NCI-H460 (cell line): ENCODE results near the gene CIAO3. TPM values are rescaled to one million over a fixed set of nuclear protein-coding genes. Genes with fewer than 3 reads are reported as not detected.
"Not testable (repeated sequence)": the region's sequence is repeated elsewhere in the genome, so short reads cannot be mapped to it uniquely, and the experiment has no call there.

Experiments used
- DNase-seq: peaks from one replicate; pipeline ENCODE4 v3.0.0-alpha.2; 2016; ENCODE audit warnings: low read depth; ENCODE audit errors: extremely low read depth
- total RNA-seq: library from RNA; depleted of rRNA; stranded (reverse); fragments of >200 nt; shearing (Covaris generic); gene quantifications from 2 replicates; pipeline ENCODE4 v1.2.3, GENCODE V29; 2014

The CIAO3 gene
- total RNA-seq, 1 experiment from 2014 or later, result 36.8 TPM

DNA sequence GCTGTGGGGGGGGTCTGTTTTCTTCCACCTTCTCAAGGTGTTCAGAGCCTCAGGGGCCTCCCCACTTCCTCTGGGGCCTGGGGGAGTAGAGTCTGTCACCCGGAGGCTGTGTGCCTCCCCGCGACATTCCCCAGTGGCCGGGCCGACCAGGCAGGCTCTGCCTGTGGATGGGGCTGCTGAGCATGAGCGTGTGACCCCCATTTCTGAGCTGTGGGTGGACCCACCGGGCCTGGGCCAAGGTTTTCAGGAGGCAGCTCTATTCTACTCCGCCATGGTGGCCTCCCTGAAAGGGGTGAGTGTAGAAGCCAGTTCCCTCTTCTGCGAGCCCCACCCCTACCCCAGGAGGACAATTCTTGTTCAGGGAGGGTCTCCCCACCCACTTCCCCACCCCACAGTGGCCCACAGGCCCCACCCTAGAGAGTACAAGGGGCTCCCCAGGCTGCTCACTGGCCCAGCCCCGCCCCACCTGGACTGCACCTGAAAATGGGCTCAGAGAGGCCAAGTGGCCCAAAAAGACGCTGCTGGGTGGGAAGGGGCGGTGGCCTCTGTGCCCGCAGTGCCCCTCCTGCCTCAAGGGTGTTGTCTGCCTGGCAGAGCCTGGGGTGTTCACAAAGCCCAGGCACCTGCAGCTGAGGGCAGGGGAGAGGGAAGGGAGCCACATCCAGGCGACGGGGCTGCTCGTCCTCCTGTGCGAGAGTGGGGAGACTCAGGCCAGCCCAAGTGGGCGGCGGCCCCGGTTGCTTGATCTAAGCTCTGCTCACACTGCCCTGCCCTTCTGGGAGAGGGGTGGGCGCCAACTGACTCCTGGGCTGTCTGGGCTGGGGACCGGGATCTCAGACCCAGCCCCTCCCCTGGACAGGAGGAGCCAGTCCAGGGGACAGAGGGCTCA lies 21.1 kb upstream of the CIAO3 start:
- DNase-seq, result no peak

DNA sequence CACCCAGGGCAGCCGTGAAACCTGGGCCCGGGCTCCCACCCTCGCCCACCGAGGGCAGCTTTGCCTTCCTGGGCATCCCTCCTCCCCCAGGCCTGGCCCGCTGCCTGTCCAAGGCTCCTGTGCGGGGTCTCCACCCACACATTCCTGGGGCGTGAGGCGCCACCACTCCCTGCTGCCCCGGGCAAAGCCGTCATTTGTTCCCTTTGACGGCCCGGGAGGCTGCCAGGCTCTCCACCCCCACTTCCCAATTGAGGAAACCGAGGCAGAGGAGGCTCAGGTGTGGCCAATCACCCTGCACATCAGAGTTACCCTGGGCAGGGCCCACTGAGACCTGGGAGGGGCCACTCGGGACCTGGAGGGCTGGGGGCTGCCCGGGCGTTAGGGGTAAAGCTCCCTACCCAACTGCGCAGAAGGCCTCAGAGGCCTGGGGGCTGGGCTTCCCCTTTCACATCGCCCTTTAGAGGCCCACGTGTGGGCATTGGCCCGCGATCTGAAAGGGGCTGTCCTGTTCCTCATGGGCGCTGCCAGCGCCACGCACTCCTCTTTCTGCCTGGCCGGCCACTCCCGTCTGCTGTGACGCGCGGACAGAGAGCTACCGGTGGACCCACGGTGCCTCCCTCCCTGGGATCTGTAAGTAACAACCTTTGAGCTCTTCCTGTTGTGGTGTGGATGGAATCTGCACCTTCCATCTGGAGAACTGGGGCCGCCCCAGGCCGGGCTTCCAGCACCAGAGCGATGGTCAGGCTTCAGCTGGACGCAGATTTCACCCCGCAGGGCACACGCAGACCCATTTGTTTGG lies 19.9 kb upstream of the CIAO3 start, which contains the start of gene MSLN:
Gene MSLN (plus strand): TSS at position 190 of the 799 bp plus-strand sequence. CDS start 1,947 bp downstream, outside the sequence.
- no peak for DNase-seq

DNA sequence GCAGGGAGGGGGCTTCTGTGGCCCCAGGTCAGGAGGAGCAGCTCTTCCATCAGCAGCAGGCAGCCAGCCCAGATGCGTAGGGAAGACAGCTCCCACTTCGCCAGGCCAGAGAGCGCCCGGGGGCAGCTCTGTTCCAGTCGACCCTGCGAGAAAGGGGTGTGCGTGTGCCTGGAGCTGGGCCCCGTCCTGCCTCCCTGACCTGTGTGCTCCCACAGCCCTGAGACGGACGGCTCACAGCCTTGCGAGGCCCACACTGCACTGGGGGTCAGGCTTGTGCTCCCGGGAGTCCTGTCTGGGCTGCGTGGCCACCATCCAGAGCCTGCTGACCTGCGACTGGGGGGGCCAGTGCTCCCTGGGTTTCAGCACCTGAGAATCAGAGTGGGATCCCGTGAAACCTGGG lies 19.3 kb upstream of the CIAO3 start:
- no peak for DNase-seq

DNA sequence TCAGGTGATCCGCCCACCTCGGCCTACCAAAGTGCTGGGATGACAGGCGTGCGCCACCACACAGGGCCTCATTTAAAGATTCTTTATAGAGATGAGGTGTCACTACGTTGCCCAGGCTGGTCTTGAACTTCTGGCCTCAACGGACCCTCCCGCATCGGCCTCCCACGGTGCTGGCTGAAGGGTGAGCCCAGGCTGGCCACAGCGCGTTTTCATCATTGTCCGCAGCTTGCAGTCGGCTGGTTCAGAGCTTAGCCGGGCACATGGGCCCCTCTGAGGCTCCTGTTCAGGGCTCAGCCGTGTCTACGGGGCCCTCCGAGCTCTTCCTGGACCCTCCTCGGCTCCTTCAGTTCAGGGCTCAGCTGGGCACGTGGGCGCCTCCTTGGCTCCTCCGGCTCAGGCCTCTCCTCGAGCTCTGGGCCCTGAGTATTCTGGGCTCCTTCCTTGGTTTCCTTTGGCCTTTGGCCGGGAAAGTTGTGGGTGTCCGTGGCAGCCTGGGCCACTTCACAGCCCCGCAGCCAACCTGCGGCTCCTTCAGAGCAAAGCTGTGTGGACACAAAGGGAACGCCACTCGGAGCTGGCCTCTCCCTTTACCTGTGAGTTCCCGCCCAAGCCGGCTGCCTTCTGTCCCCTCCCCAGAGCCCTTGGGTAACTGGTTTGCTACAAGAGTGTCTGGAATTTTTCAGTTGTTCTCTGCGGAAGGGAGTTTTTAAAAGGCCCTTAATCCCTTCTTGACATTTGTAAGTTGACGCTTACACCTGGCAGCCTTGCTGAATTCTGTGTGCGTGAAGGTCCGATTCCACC lies 18.5 kb upstream of the CIAO3 start:
- DNase-seq, result no peak

DNA sequence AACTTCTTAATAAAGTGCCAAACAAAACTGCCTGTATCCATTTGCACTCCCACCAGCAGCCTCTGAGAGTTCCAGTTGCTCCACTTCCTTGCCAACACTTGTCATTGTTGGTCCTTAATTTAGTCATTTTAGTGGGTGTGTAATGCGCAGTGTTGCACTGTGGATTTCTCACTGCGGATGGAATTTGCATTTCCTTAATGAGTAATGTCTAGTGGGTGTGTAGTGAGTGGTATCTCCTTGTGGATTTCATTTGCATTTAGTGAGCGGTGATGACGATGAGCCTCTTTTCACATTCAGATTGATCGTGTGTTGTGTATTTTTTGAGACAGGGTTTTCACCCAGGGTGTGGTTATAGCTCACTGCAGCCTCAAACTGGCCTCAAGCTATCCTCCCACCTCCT lies 15.6 kb upstream of the CIAO3 start:
- no peak for DNase-seq

DNA sequence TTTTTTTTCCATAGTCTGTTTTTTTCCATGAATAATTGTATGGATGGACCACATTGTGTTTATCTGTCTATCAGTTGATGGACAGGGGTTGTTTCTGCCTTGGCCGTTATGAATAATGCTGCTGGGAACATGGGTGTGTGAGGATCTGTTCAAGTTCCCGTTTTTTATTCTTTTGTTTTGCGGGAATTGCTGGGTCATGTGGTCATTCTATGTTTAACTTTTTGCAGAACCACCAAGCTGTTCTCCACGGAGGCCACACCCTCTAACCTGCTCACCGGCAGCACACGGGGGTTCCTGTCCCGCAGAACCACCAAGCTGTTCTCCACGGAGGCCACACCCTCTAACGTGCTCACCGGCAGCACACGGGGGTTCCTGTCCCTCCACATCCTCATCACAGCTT lies 13.9 kb upstream of the CIAO3 start:
- no peak for DNase-seq

DNA sequence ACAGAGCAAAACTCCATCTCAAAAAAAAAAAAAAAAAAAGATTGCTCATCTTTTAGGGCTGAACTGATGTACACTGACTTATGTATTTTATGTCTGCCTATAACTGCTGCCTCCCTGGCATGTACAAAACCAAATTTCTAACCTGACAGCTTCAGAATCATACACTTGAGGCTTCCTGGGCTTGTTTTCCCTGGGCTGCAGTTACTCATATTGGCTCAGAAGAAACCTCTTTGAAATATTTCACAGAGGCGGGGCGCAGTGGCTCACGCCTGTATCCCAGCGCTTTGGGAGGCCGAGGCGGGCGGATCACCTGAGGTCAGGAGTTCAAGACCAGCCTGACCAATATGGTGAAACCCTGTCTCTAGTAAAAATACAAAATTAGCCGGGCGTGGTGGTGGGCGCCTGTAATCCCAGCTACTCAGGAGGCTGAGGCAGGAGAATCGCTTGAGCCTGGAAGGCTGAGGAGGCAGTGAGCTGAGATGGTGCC lies 13.4 kb upstream of the CIAO3 start:
- not testable (repeated sequence) for DNase-seq

DNA sequence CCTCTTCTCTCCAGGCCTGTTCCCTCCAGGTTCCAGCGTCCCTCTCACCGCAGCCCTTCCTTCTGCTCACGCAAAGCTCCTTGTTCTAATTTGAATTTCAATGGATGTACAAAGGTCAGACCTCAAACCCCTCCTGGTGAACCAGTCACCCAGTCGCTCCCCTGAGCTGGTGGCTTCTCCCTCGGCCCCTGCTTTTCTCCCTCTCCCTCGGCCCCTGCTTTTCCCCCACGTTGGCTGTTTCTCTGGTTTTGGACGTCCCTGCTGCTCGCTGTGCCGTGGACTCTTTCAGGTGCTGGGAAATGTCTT lies 11.2 kb upstream of the CIAO3 start:
- no peak for DNase-seq

DNA sequence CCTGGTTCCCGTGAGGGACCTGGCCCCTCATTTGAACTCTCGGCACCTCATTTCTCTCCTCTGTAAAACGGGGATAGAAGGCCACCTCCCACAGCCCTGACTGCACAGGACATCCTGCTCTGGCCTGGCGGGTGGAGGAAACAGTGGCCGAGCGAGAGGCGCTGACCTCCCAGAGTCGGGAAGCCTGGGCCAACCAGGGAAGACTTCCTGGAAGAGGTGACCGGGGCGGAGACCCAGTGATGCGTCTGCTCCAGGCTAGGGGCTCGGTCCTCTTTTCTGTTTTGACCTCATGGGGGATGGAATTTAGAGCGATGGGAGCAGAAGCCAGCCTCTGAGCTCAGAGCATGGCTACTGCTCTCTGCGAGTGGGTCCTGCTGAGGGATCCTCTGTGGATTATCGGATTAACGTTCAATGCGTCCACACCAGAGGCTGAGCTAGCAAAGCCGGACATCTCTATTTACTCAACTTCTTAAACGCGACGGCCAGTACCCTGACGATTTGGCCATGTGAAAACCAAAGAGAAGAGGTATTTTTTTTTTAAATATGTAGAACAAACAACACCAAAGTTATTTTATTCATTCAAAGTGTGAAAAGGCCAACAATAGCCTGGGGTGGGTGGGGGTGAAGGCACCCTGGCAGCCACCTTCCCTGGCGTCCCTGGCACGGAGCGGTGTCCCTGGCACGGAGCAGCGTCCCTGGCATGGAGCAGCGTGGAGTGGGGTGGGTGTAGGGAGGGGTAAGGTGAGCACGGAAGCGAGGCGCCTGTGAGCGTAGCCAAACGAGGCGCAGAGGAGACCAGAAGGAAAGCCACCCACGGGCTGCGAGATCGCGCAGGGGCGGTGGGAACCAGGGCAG lies 10.6 kb upstream of the CIAO3 start:
- no peak for DNase-seq

DNA sequence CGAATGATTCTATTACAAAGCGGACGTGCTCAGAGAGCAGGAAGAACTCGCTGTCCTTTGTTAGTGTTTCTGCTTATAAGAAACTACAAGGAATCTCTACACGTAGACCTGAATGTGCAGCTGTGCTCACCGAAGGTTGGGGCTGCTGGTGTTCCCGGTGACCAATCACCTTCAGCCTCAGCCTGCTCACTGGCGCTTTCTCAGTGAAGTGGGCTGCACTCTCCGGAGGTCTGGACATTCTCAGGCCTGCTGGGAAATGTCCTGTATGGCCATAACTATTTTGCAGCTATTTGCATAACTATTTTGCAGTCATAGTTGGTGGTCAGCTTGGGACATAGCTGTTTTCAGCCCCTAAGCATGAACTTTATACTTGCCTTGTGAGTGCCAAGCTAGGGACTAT lies 9.7 kb upstream of the CIAO3 start:
- no peak for DNase-seq

DNA sequence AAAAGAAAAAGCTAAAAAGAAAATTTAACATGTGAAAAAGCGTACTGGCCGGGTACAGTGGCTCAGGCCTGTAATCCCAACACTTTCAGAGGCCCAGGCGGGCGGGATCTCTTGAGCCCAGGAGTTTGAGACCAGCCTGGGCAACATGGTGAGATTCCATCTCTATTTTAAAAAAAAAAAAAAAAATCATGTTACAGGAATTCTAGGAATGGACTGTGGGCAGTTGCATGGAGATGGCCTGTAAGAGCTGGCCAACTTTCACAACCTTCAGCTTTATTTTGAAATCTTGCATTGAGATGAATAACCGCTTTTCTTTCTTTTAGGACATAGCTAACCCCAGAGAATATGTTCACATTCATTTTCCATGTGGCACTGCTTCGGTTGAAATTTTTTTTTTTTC lies 8.2 kb upstream of the CIAO3 start:
- no peak for DNase-seq

DNA sequence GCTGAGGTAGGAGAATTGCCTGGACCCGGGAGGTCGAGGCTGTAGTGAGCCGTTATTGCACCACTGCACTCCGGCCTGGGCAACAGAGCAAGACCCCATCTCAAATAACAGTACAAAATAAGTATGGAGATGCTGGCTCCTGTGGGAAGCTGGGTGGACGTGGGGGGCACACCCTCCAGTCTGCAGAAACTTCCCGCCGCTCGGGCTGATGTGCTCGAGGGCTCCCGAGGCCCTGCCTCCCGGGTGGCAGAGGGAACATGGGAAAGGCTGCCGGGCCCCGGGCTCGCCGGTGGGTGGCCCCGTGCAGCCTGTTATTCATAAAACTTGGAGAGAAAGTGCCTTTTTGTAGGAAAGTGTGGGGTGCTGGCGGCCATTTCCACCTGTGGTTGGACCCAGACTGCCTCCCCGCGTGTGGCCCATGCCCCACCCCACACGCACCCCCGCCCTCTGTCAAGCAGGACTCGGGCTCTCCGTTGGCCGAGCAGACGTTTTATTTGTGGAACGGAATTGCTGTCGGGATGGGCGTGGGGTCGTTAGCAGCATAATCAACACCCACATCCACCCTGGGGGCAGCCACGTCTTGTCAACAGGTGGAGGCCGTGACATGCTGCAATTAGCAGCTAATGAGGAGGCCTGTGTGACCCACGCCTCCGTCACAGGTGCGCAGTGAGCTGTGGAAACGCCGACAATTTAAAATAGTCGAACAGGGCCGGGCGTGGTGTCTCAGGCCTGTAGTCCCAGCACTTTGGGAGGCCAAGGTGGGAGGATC lies 7.4 kb upstream of the CIAO3 start:
- no peak for DNase-seq

DNA sequence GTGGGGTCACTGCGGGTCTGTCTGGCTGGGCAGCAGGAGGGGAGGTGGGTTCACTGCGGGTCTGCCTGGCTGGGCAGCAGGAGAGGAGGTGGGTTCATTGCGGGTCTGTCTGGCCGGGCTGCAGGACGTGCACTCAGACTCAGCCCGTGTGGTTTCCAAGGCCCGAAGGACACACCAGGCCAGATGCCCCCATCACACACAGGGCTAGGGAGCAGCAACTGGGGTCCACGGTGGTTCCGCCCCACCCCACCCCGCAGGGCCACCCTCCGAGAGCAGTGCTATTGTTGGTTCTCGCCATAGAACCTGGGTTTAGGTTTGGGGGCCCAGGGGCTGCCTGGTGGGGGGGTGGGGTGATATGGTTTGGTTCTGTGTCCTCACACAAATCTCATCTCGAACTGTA lies 5.8 kb upstream of the CIAO3 start:
- no peak for DNase-seq

DNA sequence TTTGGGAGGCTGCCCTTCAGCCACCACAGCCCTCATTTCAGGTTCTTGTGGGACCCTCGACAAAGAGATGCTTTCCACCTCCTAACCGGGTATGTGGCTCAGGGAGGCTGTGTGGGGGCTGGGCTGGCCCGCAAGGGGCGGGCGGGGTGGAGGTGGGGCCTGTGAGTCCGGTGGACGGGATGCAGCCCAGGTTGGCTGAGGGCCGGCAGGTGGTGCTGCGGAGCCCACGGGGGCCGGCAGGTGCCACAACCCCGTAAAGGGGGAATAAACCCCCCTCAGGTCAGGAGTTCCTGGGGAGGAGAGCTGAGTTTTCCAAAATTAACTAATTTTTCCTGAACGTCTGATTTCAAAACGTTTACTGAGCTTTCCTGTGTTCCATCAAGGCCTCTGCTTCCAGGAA lies 4.9 kb upstream of the CIAO3 start:
- no peak for DNase-seq

DNA sequence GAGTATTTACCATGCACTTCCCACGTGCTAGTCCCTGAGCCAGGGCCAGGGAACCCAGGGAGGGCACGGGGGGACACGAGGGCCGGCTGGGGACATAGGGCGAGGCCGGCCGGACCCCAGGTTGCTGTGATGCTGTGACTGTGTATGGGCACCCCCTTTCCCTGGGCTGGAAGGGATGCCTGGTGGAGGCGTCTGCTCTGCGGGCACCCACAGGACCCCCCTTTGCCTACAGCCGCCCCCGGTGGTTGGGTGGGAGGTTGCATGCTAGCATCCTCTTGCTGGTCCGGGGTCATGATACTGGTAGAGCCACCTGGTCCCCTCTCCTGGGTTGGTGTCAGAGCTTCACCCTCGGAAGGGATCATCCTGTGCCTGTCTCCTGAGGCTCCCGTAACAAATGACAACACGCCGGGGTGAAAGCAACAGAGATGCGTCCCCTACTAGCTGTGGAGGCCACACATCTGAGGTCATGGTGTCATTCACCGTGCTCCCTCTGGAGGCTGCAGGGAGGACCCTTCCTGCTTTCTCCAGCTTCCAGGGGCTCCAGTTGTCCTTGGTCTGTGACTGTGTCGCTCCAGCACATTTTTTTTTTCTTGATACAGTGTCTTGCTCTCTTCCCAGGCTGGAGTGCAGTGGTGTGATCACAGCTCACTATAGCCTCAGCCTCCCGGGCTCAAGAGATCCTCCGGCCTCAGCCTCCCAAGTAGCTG lies 3.1 kb upstream of the CIAO3 start:
- no peak for DNase-seq

DNA sequence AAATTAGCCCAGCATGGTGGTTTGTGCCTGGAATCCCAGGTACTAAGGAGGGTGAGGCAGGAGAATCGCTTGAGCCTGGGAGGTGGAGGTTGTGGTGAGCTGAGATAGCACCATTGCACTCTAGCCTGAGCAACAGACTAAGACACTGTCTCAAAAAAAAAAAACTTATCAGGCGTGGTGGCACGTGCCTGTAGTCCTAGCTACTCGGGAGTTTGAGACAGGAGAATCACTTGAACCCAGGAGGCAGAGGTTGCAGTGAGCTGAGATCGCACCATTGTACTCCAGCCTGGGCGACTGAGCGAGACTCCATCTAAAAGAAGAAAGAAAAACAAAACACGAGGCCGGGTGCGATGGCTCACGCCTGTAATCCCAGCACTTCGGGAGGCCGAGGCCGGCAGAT lies 2.1 kb upstream of the CIAO3 start:
- not testable (repeated sequence) for DNase-seq

DNA sequence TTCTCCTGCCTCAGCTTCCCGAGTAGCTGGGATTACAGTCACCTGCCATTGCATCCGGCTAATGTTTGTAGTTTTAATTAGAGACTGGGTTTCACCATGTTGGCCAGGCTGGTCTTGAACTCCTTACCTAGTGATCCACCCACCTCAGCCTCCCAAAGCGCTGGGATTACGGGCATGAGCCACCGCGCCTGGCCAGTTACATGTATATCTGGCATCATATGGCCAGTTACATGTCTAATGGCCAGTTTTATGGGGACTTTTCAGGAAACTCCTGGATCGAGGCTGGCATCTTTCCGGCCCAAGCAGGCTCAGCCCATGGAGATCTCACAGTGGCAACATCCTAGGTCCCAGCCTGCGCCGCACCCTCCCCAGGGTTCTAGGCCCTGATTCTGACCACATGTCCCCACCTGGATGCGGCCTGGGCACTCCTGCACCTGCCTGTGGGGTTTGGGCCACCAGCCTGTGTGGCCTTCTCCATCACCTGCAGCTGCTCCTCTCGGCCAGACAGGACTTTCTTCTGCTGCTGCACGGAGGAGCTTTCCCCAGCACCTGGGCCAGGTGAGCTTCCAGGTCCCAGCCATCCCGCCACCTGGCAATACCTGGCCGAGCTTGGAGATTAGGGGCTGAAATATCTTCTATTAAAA lies 1.3 kb upstream of the CIAO3 start:
- no peak for DNase-seq

DNA sequence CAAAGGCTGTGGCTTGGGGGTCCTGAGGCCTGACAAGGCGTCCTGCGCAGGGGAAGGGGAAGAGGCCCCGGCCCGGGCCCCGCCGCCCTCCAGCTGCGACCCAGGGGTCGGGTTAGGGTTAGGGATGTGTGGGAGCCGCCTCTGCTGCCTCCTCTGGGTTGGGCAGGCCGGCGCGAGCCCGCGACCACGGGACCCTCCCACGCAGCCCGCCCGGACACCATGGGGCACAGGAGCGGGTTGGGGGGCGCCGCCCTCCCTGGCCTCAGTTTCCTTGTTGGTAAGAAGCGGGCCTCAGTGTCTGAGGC lies 386 bp downstream of the CIAO3 start:
- DNase-seq, result no peak
